Adrenal gland (tissue), 12 donors: Measurements from ENCODE around the gene MTARC1. TPM values are rescaled to one million over a fixed set of nuclear protein-coding genes. Genes with fewer than 3 reads are reported as not detected.

Experiments
- DNase-seq, 7 donors: peaks; one replicate each; pipeline ENCODE4 v3.0.0-alpha.2; 2019 to 2020
- H3K27ac ChIP-seq, 5 donors: fragments of 200-600 bp; sonication (generic) in 4 of 5; 1 replicate in 3 of 5; 2 replicates in 2 of 5; pipeline versions ENCODE4 v1.5.1 to v1.8.0; 2016 to 2020; ENCODE audit warnings: mild to moderate bottlenecking in 1 of 5
- H3K27me3 ChIP-seq: fragments of 200-600 bp; 2 replicates; pipeline ENCODE4 v1.8.0; 2021
- H3K36me3 ChIP-seq, 2 donors: fragments of 200-600 bp; replicated peaks in 1 of 2; 1 replicate in 1 of 2; 2 replicates in 1 of 2; pipeline versions ENCODE4 v1.5.1 to v1.8.0; 2018 to 2022
- H3K4me1 ChIP-seq, 2 donors: fragments of 200-600 bp; replicated peaks in 1 of 2; 1 replicate in 1 of 2; 2 replicates in 1 of 2; pipeline versions ENCODE4 v1.5.1 to v1.8.0; 2018 to 2021
- H3K4me3 ChIP-seq, 4 donors: fragments of 200-600 bp; sonication (generic) in 3 of 4; one replicate each; pipeline ENCODE4 v1.5.1; 2016 to 2018
- H3K9me3 ChIP-seq, 3 donors: fragments of 200-600 bp; sonication (generic) in 1 of 3; replicated peaks in 1 of 3; 1 replicate in 2 of 3; 2 replicates in 1 of 3; pipeline versions ENCODE4 v1.5.1 to v1.8.0; 2016 to 2021
- POLR2A ChIP-seq, 2 donors: fragments of 450-650 bp; IDR thresholded peaks; one replicate each; pipeline ENCODE4 v1.6.1; 2017; ENCODE audit warnings: antibody characterized with exemption in 2 of 2, mild to moderate bottlenecking in 2 of 2, moderate library complexity in 1 of 2
- WGBS, 4 donors: extraction: QIAGEN DNeasy Blood & Tissue Kit in 2 of 4; methylation state at CpG; one replicate each; pipeline versions ENCODE4 v1.1.5 to v1.1.7; 2013 to 2017; 5-methylcytosine and 5-hydroxymethylcytosine counted together
- intact Hi-C, 2 donors: fragments of 100-400 bp; cut with DNase I; formaldehyde crosslinking; loops; one replicate each; pipeline versions ENCODE4 v1.14.1 to v1.15.0; 2022 to 2023
- polyA plus RNA-seq, 3 donors: library from polyadenylated mRNA; stranded (reverse); fragments of 200-250 nt in 2 of 3; fragments of 350-450 nt in 1 of 3; fragmentation: Illumina TruSeq in 1 of 3; extraction: RNeasy Lipid Tissue Mini Kit (QIAGEN cat#74804) in 1 of 3; gene quantifications; one replicate each; pipeline ENCODE4 v1.2.3, GENCODE V29; 2013 to 2014
- total RNA-seq, 9 donors: library from RNA; depleted of rRNA in 4 of 9; stranded (reverse); fragments of >200 nt in 4 of 9; fragments of 120-200 nt in 1 of 9; fragmentation: NEBNext Ultra II Directional in 1 of 9; extraction: Animal tissue kit (Norgen Biotek cat#: 25700) in 1 of 9; gene quantifications; one replicate each; pipeline versions ENCODE4 v1.1.0 to v1.2.4, GENCODE V29; 2013 to 2023
- TF ChIP-seq, protein P1 (sequence below), 6 experiments: fragments of 450-650 bp in 4 of 6; fragments of 200-600 bp in 2 of 6; sonication (generic) in 1 of 6; IDR thresholded peaks; 1 replicate in 5 of 6; 2 replicates in 1 of 6; pipeline versions ENCODE4 v1.5.1 to v1.8.0; 2016 to 2021; ENCODE audit warnings: antibody characterized with exemption in 6 of 6, mild to moderate bottlenecking in 2 of 6, moderate library complexity in 1 of 6
- donor health status: healthy with polysubstance abuse.
- donor health status: Bipolar disorder and iron deficiency.
- donor health status: DM: yes; HTN: yes; CAD: no.
- donor health status: DM: no; HTN: no; CAD: no.
- donor health status: DM: no; HTN: no; CAD: no.
- donor health status: DM: yes; HTN: yes; CAD: no.

The MTARC1 gene
- total and polyA plus RNA-seq, 12 donors, result 5.3 to 26.1 (median 10.1) TPM

DNA sequence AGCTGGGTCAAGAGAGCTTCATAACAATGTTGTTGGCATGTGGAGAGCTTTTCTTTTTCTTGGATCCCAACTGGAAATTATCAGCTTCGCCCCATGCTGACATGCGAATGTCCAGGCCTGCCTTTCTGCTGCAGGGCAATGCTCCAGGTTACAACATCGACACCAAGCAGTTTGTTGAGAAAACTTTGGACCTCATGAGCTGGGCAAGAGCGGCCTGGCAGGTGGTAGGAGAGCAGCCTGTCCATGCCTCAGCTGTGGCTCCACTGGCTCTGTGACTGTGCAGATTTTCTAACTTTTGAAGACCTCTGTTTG is 41.4 kb downstream of the MTARC1 start:
- DNase-seq, result no peak
- Histone ChIP-seq H3K36me3 (no peaks in the 10 kb centered on the region), H3K4me3 (no peak overlapping the region), H3K4me1 (no peaks in the 10 kb centered on the region), H3K9me3 (no peaks in the 10 kb centered on the region), H3K27ac (peak overlapping the region in 1 of 5 donors; percentile 22), H3K27me3 (no peaks in the 10 kb centered on the region)
- WGBS, 4 donors, result 79 to 94% (median 84%) methylated on average over 4 of the region's 4 CpGs
- intact Hi-C loops, result no loop called here
- TF ChIP-seq, protein P1, sequence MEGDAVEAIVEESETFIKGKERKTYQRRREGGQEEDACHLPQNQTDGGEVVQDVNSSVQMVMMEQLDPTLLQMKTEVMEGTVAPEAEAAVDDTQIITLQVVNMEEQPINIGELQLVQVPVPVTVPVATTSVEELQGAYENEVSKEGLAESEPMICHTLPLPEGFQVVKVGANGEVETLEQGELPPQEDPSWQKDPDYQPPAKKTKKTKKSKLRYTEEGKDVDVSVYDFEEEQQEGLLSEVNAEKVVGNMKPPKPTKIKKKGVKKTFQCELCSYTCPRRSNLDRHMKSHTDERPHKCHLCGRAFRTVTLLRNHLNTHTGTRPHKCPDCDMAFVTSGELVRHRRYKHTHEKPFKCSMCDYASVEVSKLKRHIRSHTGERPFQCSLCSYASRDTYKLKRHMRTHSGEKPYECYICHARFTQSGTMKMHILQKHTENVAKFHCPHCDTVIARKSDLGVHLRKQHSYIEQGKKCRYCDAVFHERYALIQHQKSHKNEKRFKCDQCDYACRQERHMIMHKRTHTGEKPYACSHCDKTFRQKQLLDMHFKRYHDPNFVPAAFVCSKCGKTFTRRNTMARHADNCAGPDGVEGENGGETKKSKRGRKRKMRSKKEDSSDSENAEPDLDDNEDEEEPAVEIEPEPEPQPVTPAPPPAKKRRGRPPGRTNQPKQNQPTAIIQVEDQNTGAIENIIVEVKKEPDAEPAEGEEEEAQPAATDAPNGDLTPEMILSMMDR (IDR thresholded peaks at IDR 0.05), result no peak
- TF ChIP-seq POLR2A (IDR thresholded peaks at IDR 0.05), result no peak

DNA sequence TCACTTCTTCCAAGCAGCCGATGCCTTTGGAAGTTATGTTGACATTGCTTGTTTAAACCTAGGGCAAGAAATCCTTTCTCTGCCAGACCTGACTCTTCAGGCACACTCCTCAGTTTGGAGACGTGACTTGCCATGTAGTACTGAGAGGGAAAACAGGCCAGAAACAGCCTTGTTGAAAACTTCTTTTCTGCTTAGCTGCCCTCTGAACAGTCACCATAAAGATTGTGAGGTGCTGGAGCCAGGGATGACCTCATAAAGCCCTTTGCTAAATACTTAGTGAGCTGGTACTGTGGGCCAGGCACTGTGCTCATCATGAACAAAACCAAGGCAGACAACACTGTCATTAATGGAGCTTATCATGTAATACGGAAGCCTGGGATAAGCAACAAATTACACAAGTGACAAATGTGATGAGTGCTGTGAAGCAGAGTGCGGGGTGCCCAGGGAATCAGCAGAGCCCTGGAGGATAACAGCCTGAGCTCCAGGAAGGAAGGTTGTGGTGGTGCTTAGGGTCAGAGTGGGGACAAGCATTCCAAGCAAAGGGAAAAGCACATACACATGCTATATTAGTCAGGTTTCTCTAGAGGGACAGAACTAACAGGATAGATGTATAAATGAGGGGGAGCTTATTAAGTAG is 42.4 kb downstream of the MTARC1 start:
- intact Hi-C loops, result no loop called here
- H3K27me3 ChIP-seq, result no peaks in the 10 kb centered on the region
- H3K9me3 ChIP-seq, result no peaks in the 10 kb centered on the region
- DNase-seq, result no peak
- H3K36me3 ChIP-seq, result no peaks in the 10 kb centered on the region
- H3K27ac ChIP-seq, result no peak overlapping the region
- H3K4me1 ChIP-seq, result no peaks in the 10 kb centered on the region
- H3K4me3 ChIP-seq, result no peak overlapping the region
- TF ChIP-seq POLR2A (IDR thresholded peaks at IDR 0.05), result no peak
- TF ChIP-seq, protein P1 (IDR thresholded peaks at IDR 0.05), result no peak
- 67 to 75% (median 69%) methylated on average over 4 of the region's 4 CpGs for WGBS, 4 donors

DNA sequence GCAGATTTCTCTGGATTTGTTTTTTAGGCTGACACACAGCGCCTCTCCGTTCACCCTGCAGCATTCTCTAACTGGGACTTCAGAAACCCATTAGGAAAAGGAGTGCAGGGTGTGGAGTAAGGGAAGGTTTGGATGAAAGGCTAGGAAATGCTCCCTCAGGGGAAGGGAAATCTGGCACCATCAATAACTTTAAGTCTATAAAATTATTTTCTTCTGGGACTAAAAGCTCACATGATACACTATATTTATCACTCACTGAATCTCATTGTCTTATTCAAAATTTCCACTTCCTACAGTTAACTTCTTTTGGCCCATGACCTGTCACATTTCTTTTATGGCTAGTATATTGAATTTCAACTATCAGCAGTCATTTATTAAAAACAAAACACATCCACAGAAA is 46.7 kb downstream of the MTARC1 start:
- Histone ChIP-seq H3K27ac (no peak overlapping the region), H3K4me1 (no peaks in the 10 kb centered on the region), H3K9me3 (no peaks in the 10 kb centered on the region), H3K4me3 (no peak overlapping the region), H3K36me3 (no peaks in the 10 kb centered on the region), H3K27me3 (no peaks in the 10 kb centered on the region)
- DNase-seq, result no peak
- intact Hi-C loops, result no loop called here
- WGBS, 4 donors, result 79 to 92% (median 84%) methylated on average over 2 of the region's 2 CpGs
- TF ChIP-seq POLR2A (IDR thresholded peaks at IDR 0.05), result no peak
- TF ChIP-seq, protein P1 (IDR thresholded peaks at IDR 0.05), result no peak

DNA sequence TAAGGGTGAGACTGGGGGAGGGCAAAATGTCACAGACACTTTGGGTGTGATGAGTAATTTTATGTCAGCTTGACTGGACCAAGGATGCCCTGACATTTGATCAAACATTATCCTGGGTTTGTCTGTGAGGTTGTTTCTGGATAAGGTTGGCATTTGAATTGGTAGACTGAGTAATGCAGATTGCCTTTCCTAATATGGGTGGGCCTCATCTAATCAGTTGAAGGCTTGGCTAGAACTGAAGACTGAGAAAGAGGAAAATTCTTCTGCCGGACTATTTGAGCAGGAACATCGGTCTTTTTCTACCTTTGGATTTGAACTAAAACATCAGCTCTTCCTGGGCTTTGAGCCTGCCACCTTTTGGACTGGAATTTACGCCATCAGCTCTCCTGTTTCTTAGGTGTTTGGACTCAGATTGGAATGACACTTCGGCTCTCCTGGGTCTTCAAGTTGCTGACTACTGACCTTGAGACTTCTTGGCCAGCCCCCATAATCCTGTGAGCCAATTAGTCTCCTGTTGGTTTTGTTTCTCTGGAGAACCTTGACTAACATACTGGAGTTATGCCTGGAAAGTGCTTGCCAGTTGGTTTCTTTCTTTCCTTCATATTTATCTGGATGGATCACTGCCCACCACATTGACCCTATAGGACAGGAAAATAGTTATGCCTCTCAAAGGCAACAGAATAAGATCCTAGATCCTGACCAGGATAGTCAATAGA is 47.6 kb downstream of the MTARC1 start:
- 84 to 88% (median 86%) methylated on average over 4 of the region's 4 CpGs for whole genome bisulfite sequencing, 4 donors
- Histone ChIP-seq H3K36me3 (no peaks in the 10 kb centered on the region), H3K4me1 (no peaks in the 10 kb centered on the region), H3K27me3 (no peaks in the 10 kb centered on the region), H3K4me3 (no peak overlapping the region), H3K9me3 (no peaks in the 10 kb centered on the region), H3K27ac (no peak overlapping the region)
- TF ChIP-seq, protein P1 (IDR thresholded peaks at IDR 0.05), result no peak
- no peak for TF ChIP-seq POLR2A (IDR thresholded peaks at IDR 0.05)
- intact Hi-C loops, result no loop called here
- no peak for DNase-seq

Other genes starting within 250 kb of the MTARC1 start
- gene C1orf115, start 96.5 kb upstream of the MTARC1 start, total RNA-seq, result 10 to 100 TPM in 1 of 9 donors, 1 to 10 TPM in 8; 1.1 to 12.7 (median 6.8) TPM
- 1 to 10 TPM; 4.5 to 7.7 (median 7.3) TPM for gene C1orf115, start 96.5 kb upstream of the MTARC1 start, polyA plus RNA-seq
- 10 to 100 TPM; 18.3 to 48.6 (median 30.4) TPM for gene MTARC2, start 38.6 kb upstream of the MTARC1 start, total RNA-seq
- 10 to 100 TPM; 13.7 to 46.1 (median 23.5) TPM for gene MTARC2, start 38.6 kb upstream of the MTARC1 start, polyA plus RNA-seq
- 10 to 100 TPM in 2 of 9 donors, 1 to 10 TPM in 7; 3.1 to 13.8 (median 6.9) TPM for gene HLX, start 92.5 kb downstream of the MTARC1 start, total RNA-seq
- gene HLX, start 92.5 kb downstream of the MTARC1 start, polyA plus RNA-seq, result 1 to 10 TPM in 2 of 3 donors, under 1 TPM in 1; 0.81 to 9.6 (median 8.1) TPM